GM12878 (cell line): ENCODE data around the gene BEST1. TPM values are rescaled to one million over a fixed set of nuclear protein-coding genes. Genes with fewer than 3 reads are reported as not detected.

ENCODE experiments used
- ATAC-seq: fragments of 200-7000 bp; cut with Tn5 transposase; 3 replicates; pipeline ENCODE4 v1.9.1; 2020; ENCODE audit warnings: mild to moderate bottlenecking, moderate library complexity
- BruUV-seq: library from RNA; stranded (reverse); fragments of 400-500 nt; replicated peaks from 2 replicates; lab custom pipeline; 2021; lab: Mats Ljungman, UMichigan
- CTCF ChIA-PET: fragments of 300-600 bp; sonication (Branson Sonifier 250); formaldehyde crosslinking; extraction: SDS; loops from one replicate; lab custom pipeline; 2021; ENCODE audit warnings: inconsistent platforms; lab: Yijun Ruan, JAX
- POLR2A ChIA-PET: fragments of 350-600 bp; formaldehyde crosslinking; extraction: SDS; loops from one replicate; lab custom pipeline; 2021; ENCODE audit warnings: inconsistent platforms; lab: Charles Lee
- RAD21 ChIA-PET: fragments of 300-600 bp; sonication (Branson Sonifier 250); formaldehyde crosslinking; loops from one replicate; lab custom pipeline; 2023; ENCODE audit warnings: antibody characterized with exemption; ENCODE audit not compliant: unreplicated experiment; lab: Charles Lee
- SMC1A ChIA-PET: fragments of 300-600 bp; sonication (Branson Sonifier 250); formaldehyde crosslinking; loops from one replicate; lab custom pipeline; 2023; ENCODE audit not compliant: unreplicated experiment, uncharacterized antibody; lab: Charles Lee
- DNase-seq: peaks from one replicate; pipeline ENCODE4 v3.0.0-alpha.2; 2011; ENCODE audit warnings: low read depth, low spot score
- FAIRE-seq: peaks from 3 replicates; lab custom pipeline; 2011; peaks lifted over from hg19 to GRCh38; lab: Jason Lieb, UNC
- H2AFZ ChIP-seq: 2 replicates; pipeline ENCODE4 v1.6.0; 2011; ENCODE audit warnings: low read depth, low read length, control low read depth; ENCODE audit not compliant: control insufficient read depth
- H3K27ac ChIP-seq: 2 replicates; pipeline ENCODE4 v1.5.1; 2011; ENCODE audit warnings: control low read depth; ENCODE audit not compliant: control insufficient read depth, insufficient read depth
- H3K27me3 ChIP-seq, 2 experiments: replicated peaks in 1 of 2; 2 replicates each; pipeline versions ENCODE4 v1.6.0 to v1.6.1; 2011; ENCODE audit warnings: low read length in 1 of 2; ENCODE audit not compliant: control insufficient read depth in 2 of 2, insufficient read depth in 2 of 2
- H3K36me3 ChIP-seq, 2 experiments: 2 replicates each; pipeline ENCODE4 v1.5.1; 2011; ENCODE audit warnings: low read length in 1 of 2; ENCODE audit not compliant: control insufficient read depth in 2 of 2, insufficient read depth in 2 of 2
- H3K4me1 ChIP-seq: 2 replicates; pipeline ENCODE4 v1.6.1; 2011; ENCODE audit warnings: mild to moderate bottlenecking, low read length, moderate library complexity, mixed read lengths; ENCODE audit not compliant: control insufficient read depth, insufficient read depth
- H3K4me2 ChIP-seq: 2 replicates; pipeline ENCODE4 v1.6.0; 2011; ENCODE audit warnings: control low read depth; ENCODE audit not compliant: control insufficient read depth, insufficient read depth
- H3K4me3 ChIP-seq: fragments of 200-600 bp; sonication (generic); 2 replicates; pipeline ENCODE4 v1.5.1; 2016
- H3K79me2 ChIP-seq: 2 replicates; pipeline ENCODE4 v1.6.0; 2011; ENCODE audit warnings: low read length; ENCODE audit not compliant: control insufficient read depth, insufficient read depth
- H3K9ac ChIP-seq: 2 replicates; pipeline ENCODE4 v1.8.0; 2011; ENCODE audit warnings: low read length, control low read depth, mixed read lengths; ENCODE audit not compliant: control insufficient read depth, insufficient read depth
- H3K9me3 ChIP-seq: replicated peaks from 3 replicates; pipeline ENCODE4 v1.5.1; 2011; ENCODE audit warnings: mild to moderate bottlenecking, low read length; ENCODE audit not compliant: control insufficient read depth, insufficient read depth
- H4K20me1 ChIP-seq: 2 replicates; pipeline ENCODE4 v1.6.0; 2011; ENCODE audit not compliant: control insufficient read depth, insufficient read depth
- CHD1 ChIP-seq: IDR thresholded peaks from 2 replicates; pipeline ENCODE4 v1.6.1; 2012; ENCODE audit warnings: low read depth, low read length, improper control_type of control experiment
- FOXM1 ChIP-seq: IDR thresholded peaks from 2 replicates; pipeline ENCODE4 v1.6.1; 2012; ENCODE audit warnings: low read depth, mild to moderate bottlenecking, inconsistent platforms, low read length, moderate library complexity
- HCFC1 ChIP-seq: fragments of 150-350 bp; IDR thresholded peaks from 2 replicates; pipeline ENCODE4 v1.6.1; 2014; ENCODE audit warnings: low read length
- MTA3 ChIP-seq: IDR thresholded peaks from 2 replicates; pipeline ENCODE4 v1.6.1; 2012; ENCODE audit warnings: low read length, inconsistent platforms, borderline replicate concordance
- PML ChIP-seq: IDR thresholded peaks from 2 replicates; pipeline ENCODE4 v1.6.1; 2012; ENCODE audit warnings: low read length, inconsistent platforms
- POU2F2 ChIP-seq: IDR thresholded peaks from 3 replicates; pipeline ENCODE4 v1.6.1; 2011; ENCODE audit warnings: low read depth, mild to moderate bottlenecking, low read length, borderline replicate concordance
- SREBF1 ChIP-seq: IDR thresholded peaks from 2 replicates; pipeline ENCODE4 v1.6.1; 2012; ENCODE audit warnings: mild to moderate bottlenecking, low read length
- SRF ChIP-seq, 2 experiments: IDR thresholded peaks; 2 replicates each; pipeline ENCODE4 v1.6.1; 2011; ENCODE audit warnings: low read depth in 2 of 2, low read length in 2 of 2, mild to moderate bottlenecking in 1 of 2, moderate library complexity in 1 of 2
- SUPT20H ChIP-seq: IDR thresholded peaks from 2 replicates; pipeline ENCODE4 v1.6.1; 2011; ENCODE audit warnings: low read depth, mild to moderate bottlenecking, low read length, moderate library complexity, borderline replicate concordance; ENCODE audit not compliant: control insufficient read depth
- TBL1XR1 ChIP-seq: IDR thresholded peaks from 2 replicates; pipeline ENCODE4 v1.6.1; 2012; ENCODE audit warnings: low read depth, low read length, improper control_type of control experiment
- YY1 ChIP-seq: IDR thresholded peaks from 2 replicates; pipeline ENCODE4 v1.6.1; 2011; ENCODE audit warnings: low read depth, mild to moderate bottlenecking, low read length
- ZNF274 ChIP-seq: IDR thresholded peaks from one replicate; pipeline ENCODE4 v1.8.0; 2011; ENCODE audit not compliant: insufficient read length, insufficient read depth
- ZSCAN29 ChIP-seq: fragments of 450-650 bp; IDR thresholded peaks from 2 replicates; pipeline ENCODE4 v1.6.1; 2017; ENCODE audit warnings: mild to moderate bottlenecking, moderate library complexity
- WGBS: methylation state at CpG from one replicate; pipeline ENCODE4 v1.1.6; 2016; ENCODE audit warnings: low lambda C conversion rate; ENCODE audit not compliant: insufficient replicate concordance, insufficient coverage; ENCODE audit errors: missing lambda C conversion rate; 5-methylcytosine and 5-hydroxymethylcytosine counted together
- in situ Hi-C: fragments of 300-500 bp; cut with MboI; formaldehyde crosslinking; loops from 9 replicates; pipeline ENCODE4 v1.14.3; 2018; ENCODE audit warnings: mixed read lengths
- intact Hi-C: fragments of 100-400 bp; cut with micrococcal nuclease; formaldehyde crosslinking; loops from one replicate; pipeline ENCODE4 v1.14.2; 2022; ENCODE audit not compliant: unreplicated experiment
- polyA plus RNA-seq, 11 experiments: library from polyadenylated mRNA; depleted of rRNA in 4 of 11; unstranded in 6 of 11; stranded (reverse) in 5 of 11; fragments of >200 nt; fragmentation: Nextera tagmentation in 4 of 11; fragmentation: Illumina TruSeq in 1 of 11; extraction: Ambion mirVana in 4 of 11; extraction: Trizol in 1 of 11; gene quantifications; 1 replicate in 1 of 11; 2 replicates in 10 of 11; pipeline versions ENCODE4 v1.2.1 to v1.2.3, GENCODE V29; 2011 to 2016; ENCODE audit warnings: inconsistent platforms in 2 of 11, missing spikeins in 2 of 11, low read depth in 1 of 11
- total RNA-seq, 4 experiments: library from RNA; depleted of rRNA in 3 of 4; stranded (reverse); fragments of >200 nt in 3 of 4; fragmentation: Illumina TruSeq in 1 of 4; extraction: Trizol in 1 of 4; gene quantifications; 2 replicates each; pipeline versions ENCODE4 v1.2.1 to v1.2.3, GENCODE V29; 2013 to 2021
- TF ChIP-seq, protein P1 (sequence below): fragments of 150-350 bp; IDR thresholded peaks from 2 replicates; pipeline ENCODE4 v1.6.1; 2016; ENCODE audit warnings: low read depth, low read length

Gene BEST1
- total and polyA plus RNA-seq, 10 of the 15 experiments (the other 5 are each of a cell fraction or from before 2014, with no cell fraction given) = 0.03 to 3.4 (median 0.15) TPM; not detected in 1

DNA sequence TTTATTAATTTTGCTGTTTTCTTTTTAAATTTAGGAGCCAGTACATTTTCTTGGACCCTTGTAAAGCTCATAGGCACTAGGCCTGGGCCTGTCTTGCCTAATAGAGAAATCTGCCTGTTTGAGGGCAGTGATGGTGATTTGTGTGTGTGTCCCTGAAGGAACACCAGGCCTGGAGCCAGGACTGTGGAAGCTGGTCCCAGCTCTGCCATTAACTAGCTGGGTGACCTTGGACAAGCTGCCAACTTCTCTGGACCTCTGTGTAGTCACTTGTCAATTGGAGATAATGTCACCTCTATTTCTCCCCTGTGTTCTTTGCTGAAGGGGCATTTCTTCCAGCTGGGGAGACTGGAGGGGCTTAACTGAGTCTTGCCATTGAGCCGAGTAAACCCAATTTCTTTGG is 33.3 kb downstream of the BEST1 start:
- intact Hi-C loops (no loop called here), in situ Hi-C loops (no loop called here)
- ChIA-PET SMC1A (interaction anchor here (0.6 to 1.7 kb wide), 4 partner anchors 11 to 36 kb away, joined by 3 read pairs; no protein-coding TSS in a partner anchor), CTCF (interaction anchor here (1.0 kb wide), 1 partner anchor 36 kb away, joined by 4 read pairs; no protein-coding TSS in a partner anchor), POLR2A (interaction anchor here (0.7 to 0.9 kb wide), 2 partner anchors 8 to 141 kb away, joined by 3 to 4 read pairs; no protein-coding TSS in a partner anchor), RAD21 (no interaction called here)
- no peaks in the 10 kb centered on the region for H4K20me1 ChIP-seq
- H3K4me2 ChIP-seq = no peak overlapping the region
- DNase-seq = no peak
- no peak overlapping the region for H3K9ac ChIP-seq
- no peaks in the 10 kb centered on the region for H3K9me3 ChIP-seq
- BruUV-seq = no TSS peak
- H3K79me2 ChIP-seq = no peaks in the 10 kb centered on the region
- H3K4me3 ChIP-seq = no peak overlapping the region
- no peak overlapping the region for H2AFZ ChIP-seq
- no peak for TF ChIP-seq YY1
- TF ChIP-seq ZNF274 = no peak
- TF ChIP-seq SUPT20H = no peak
- TF ChIP-seq TBL1XR1 = no peak
- no peak for TF ChIP-seq ZSCAN29
- no peak for TF ChIP-seq MTA3
- no peak for TF ChIP-seq CHD1
- TF ChIP-seq FOXM1 = no peak
- TF ChIP-seq HCFC1 = no peak
- no peak for TF ChIP-seq SREBF1
- TF ChIP-seq PML = no peak
- TF ChIP-seq SRF (IDR thresholded peaks at IDR 0.05; ENCODE audit: low read depth in 2 of 2, low read length in 2 of 2) = no peak
- TF ChIP-seq, protein P1, sequence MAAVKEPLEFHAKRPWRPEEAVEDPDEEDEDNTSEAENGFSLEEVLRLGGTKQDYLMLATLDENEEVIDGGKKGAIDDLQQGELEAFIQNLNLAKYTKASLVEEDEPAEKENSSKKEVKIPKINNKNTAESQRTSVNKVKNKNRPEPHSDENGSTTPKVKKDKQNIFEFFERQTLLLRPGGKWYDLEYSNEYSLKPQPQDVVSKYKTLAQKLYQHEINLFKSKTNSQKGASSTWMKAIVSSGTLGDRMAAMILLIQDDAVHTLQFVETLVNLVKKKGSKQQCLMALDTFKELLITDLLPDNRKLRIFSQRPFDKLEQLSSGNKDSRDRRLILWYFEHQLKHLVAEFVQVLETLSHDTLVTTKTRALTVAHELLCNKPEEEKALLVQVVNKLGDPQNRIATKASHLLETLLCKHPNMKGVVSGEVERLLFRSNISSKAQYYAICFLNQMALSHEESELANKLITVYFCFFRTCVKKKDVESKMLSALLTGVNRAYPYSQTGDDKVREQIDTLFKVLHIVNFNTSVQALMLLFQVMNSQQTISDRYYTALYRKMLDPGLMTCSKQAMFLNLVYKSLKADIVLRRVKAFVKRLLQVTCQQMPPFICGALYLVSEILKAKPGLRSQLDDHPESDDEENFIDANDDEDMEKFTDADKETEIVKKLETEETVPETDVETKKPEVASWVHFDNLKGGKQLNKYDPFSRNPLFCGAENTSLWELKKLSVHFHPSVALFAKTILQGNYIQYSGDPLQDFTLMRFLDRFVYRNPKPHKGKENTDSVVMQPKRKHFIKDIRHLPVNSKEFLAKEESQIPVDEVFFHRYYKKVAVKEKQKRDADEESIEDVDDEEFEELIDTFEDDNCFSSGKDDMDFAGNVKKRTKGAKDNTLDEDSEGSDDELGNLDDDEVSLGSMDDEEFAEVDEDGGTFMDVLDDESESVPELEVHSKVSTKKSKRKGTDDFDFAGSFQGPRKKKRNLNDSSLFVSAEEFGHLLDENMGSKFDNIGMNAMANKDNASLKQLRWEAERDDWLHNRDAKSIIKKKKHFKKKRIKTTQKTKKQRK = no peak
- no peak for TF ChIP-seq POU2F2
- no peak for FAIRE-seq
- no peaks in the 10 kb centered on the region for H3K4me1 ChIP-seq
- H3K36me3 ChIP-seq = no peaks in the 10 kb centered on the region
- H3K27me3 ChIP-seq = no peaks in the 10 kb centered on the region
- no peak overlapping the region for H3K27ac ChIP-seq
- WGBS = 100% methylated on average over 1 of the region's 1 CpG
- no peak for ATAC-seq
